ENCODE results near the gene AKAP6. TPM values are rescaled to one million over a fixed set of nuclear protein-coding genes. Genes with fewer than 3 reads are reported as not detected.

AKAP6 gene
- total RNA-seq, 1 experiment from 2014 or later: 1.1 TPM

DNA sequence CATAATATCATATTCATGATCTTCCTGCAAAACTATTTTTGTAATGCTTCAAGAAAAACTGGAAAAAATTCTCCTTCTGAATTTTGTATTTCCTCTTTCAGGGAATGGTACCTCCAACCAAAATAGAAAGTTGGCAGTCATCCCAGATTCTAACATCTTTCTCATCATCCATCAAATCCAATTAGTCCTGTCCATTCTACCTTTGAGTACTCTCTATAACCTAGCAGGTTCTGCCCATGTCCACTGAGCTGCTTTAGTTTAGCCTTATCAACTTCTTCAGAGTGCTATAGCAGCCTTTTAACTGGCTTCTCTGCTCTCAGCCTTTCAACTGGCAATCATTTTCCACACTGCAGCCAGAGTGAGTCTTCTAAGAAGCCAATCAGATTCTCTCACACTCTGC, 236.2 kb downstream of the AKAP6 start:
- no peaks in the 10 kb centered on the region for H3K23me2 ChIP-seq (ENCODE audit: insufficient read length, low read depth, low read length, poor library complexity, severe bottlenecking)
- H2BK5ac ChIP-seq (ENCODE audit: insufficient read length, low read length): no peak overlapping the region
- H4K20me1 ChIP-seq (ENCODE audit: control insufficient read depth, insufficient read depth, insufficient read length): no peaks in the 10 kb centered on the region
- no peak overlapping the region for H2BK15ac ChIP-seq (ENCODE audit: low read depth, low read length)
- Mint-ChIP-seq H3K4me1 (peaks cover 0 to 2% of the 10 kb centered on the region in 2 experiments; a peak in 1 of 4 replicates), H3K36me3 (ENCODE audit: insufficient read depth in 1 of 3, low read depth in 3 of 3) (no peaks in the 10 kb centered on the region), H3K9me3 (no peaks in the 10 kb centered on the region; a peak in 1 of 5 replicates), H3K27me3 (ENCODE audit: low read depth) (no peaks in the 10 kb centered on the region; the same call in 1 of the 2 replicates), H3K4me3 (no peak overlapping the region), H3K27ac (no peak overlapping the region)
- H4K5ac ChIP-seq (ENCODE audit: insufficient read length, low read depth, low read length): no peak overlapping the region
- no peak overlapping the region for H4K8ac ChIP-seq (replicated peaks; ENCODE audit: insufficient read length, low read depth, low read length)
- H4K91ac ChIP-seq (ENCODE audit: insufficient read length, low read depth, low read length): no peak overlapping the region
- H3K9ac ChIP-seq (ENCODE audit: extremely low read depth, insufficient read length, low read length): no peak overlapping the region
- no peaks in the 10 kb centered on the region for H3K79me1 ChIP-seq (ENCODE audit: insufficient read depth, low read depth, low read length, poor library complexity, severe bottlenecking)
- H2AK5ac ChIP-seq (ENCODE audit: insufficient read length, low read length): no peak overlapping the region
- no peaks in the 10 kb centered on the region for H3K9me3 ChIP-seq (ENCODE audit: control insufficient read depth, low read depth, low read length)
- no peaks in the 10 kb centered on the region for H3K79me2 ChIP-seq (ENCODE audit: insufficient read depth, low read length)
- H3K4me2 ChIP-seq (ENCODE audit: insufficient read depth, insufficient read length, low read length): no peak overlapping the region
- H3K14ac ChIP-seq (ENCODE audit: insufficient read depth, low read length): no peak overlapping the region
- no peak overlapping the region for H2BK20ac ChIP-seq (ENCODE audit: low read depth, low read length, poor library complexity, severe bottlenecking)
- no peak for DNase-seq
- H3K23ac ChIP-seq (ENCODE audit: insufficient read length, low read depth, low read length): no peak overlapping the region
- H3K18ac ChIP-seq (ENCODE audit: insufficient read length, low read depth, low read length): no peak overlapping the region
- H3K4me1 ChIP-seq (ENCODE audit: insufficient read depth, low read length): no peaks in the 10 kb centered on the region
- H3K56ac ChIP-seq (ENCODE audit: insufficient read length, low read depth, low read length): no peak overlapping the region
- TF ChIP-seq CTCF (conservative IDR thresholded peaks at IDR 0.05): no peak
- no peak overlapping the region for H3K4ac ChIP-seq (ENCODE audit: low read depth, low read length)
- H3K27me3 ChIP-seq (ENCODE audit: insufficient read depth, low read length): no peaks in the 10 kb centered on the region
- no peak overlapping the region for H3T11ph ChIP-seq (ENCODE audit: low read length)
- no peak overlapping the region for H2BK12ac ChIP-seq (ENCODE audit: insufficient read length, low read depth, low read length)
- no peak overlapping the region for H2AFZ ChIP-seq (ENCODE audit: low read length)
- no peak overlapping the region for H3K27ac ChIP-seq (ENCODE audit: insufficient read length, low read depth, low read length)
- no peak overlapping the region for H2BK120ac ChIP-seq (ENCODE audit: low read depth, low read length, poor library complexity, severe bottlenecking)

All from H9 (cell line).